Activated naive CD4-positive, alpha-beta T cell treated with anti-CD3 and anti-CD28 coated beads, Interleukin-2, amount 50 U/mL, for 24 hours (primary cell): Measurements from ENCODE around the gene GCNT1.

ENCODE experiments used
- H3K27ac Mint-ChIP-seq: one replicate; pipeline ENCODE4 v1.8.0; 2021; ENCODE audit warnings: mild to moderate bottlenecking, mixed read lengths
- H3K27me3 Mint-ChIP-seq: one replicate; pipeline ENCODE4 v1.8.0; 2021; ENCODE audit warnings: mixed read lengths
- H3K36me3 Mint-ChIP-seq: one replicate; pipeline ENCODE4 v1.8.0; 2021; ENCODE audit warnings: mixed read lengths
- H3K4me1 Mint-ChIP-seq: one replicate; pipeline ENCODE4 v1.8.0; 2021; ENCODE audit warnings: mixed read lengths
- H3K4me3 Mint-ChIP-seq: one replicate; pipeline ENCODE4 v1.8.0; 2021; ENCODE audit warnings: mild to moderate bottlenecking, mixed read lengths
- H3K9me3 Mint-ChIP-seq: one replicate; pipeline ENCODE4 v1.8.0; 2021; ENCODE audit warnings: mixed read lengths

Gene GCNT1

DNA sequence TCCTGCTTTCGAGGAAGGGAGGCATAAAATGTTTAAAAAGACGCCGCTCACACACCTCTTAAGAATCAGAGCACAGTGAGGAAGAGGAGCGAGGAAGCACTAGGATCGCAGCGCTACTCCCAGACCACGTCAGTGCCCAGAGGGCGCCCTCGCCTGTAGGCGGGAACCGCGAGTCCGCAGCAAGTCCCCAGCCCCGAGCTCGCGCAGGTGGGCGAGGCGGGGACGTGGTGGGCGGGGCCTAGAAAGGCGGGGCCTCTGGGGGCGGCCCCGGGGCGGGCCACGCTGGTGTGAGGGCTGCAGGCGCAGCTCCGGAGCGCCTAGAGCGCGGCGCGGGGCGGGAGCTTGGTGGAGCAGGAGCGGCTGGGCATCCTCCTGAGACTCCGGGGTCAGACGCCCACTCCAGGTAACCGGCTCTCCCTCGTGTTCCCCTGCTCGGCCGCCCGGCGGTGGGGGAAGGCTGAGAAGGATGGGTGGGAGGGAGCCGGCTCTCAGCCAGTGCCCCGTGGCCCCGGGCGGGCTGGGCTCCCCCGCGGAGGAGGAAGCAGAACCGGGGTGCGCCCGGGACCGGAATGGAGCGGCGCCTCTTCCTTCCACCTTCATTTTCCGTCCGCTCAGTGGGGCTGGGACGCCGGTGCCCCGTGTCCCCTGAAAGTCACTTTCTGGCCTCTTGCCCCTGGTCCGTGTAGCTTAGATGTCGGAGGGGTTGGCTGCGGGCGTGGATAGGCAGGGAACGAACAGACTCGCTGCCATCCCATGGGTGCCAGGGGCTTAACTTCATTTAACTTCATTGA lies at the start of gene GCNT1:
TSS of gene GCNT1 (plus strand) at position 280 of the 791 bp plus-strand sequence. CDS start 43,200 bp downstream, outside the sequence.
- H3K9me3 Mint-ChIP-seq: no peaks in the 10 kb centered on the region
- peak within 1 kb of the TSS; percentile 80 for H3K27ac Mint-ChIP-seq
- peak within 1 kb of the TSS; percentile 96 for H3K4me3 Mint-ChIP-seq
- peaks cover 20% of the 10 kb centered on the region for H3K4me1 Mint-ChIP-seq
- peaks cover 2% of the 10 kb centered on the region for H3K36me3 Mint-ChIP-seq
- H3K27me3 Mint-ChIP-seq: no peaks in the 10 kb centered on the region

GRCh38 chr9:76412638-76413037 lies 46.3 kb upstream of the GCNT1 start:
- Mint-ChIP-seq H3K9me3 (peaks cover 11% of the 10 kb centered on the region), H3K27ac (no peak overlapping the region), H3K4me3 (no peak overlapping the region), H3K4me1 (peaks cover 5% of the 10 kb centered on the region), H3K36me3 (peaks cover 7% of the 10 kb centered on the region), H3K27me3 (no peaks in the 10 kb centered on the region)

DNA sequence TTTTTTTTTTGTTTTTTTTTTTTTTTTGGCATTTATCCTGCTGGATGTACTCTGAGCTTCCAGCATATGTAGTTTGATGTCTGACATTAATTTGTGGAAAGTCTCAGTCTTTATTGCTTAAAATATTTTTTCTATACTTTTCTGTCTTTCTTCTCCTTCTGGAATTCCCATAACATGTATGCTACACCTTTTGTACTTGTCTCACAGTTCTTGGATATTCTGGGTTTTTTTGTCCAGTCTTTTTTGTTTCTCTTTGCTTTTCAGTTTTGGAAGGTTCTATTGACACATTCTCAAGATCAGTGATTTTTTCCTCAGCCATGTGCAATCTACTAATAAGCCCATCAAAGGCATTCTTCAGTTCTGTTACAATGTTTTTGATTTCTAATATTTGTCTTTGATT lies 45.3 kb upstream of the GCNT1 start:
- Mint-ChIP-seq H3K27ac (no peak overlapping the region), H3K27me3 (no peaks in the 10 kb centered on the region), H3K9me3 (peaks cover 11% of the 10 kb centered on the region), H3K4me1 (peaks cover 5% of the 10 kb centered on the region), H3K36me3 (peaks cover 7% of the 10 kb centered on the region), H3K4me3 (no peak overlapping the region)

- Mint-ChIP-seq H3K36me3 (peaks cover 7% of the 10 kb centered on the region), H3K27me3 (no peaks in the 10 kb centered on the region), H3K27ac (no peak overlapping the region), H3K4me1 (peaks cover 5% of the 10 kb centered on the region), H3K9me3 (peaks cover 11% of the 10 kb centered on the region), H3K4me3 (no peak overlapping the region)
These were observed 44.3 kb upstream of the GCNT1 start for GRCh38 chr9:76414661-76415060.

- peaks cover 11% of the 10 kb centered on the region for H3K9me3 Mint-ChIP-seq
- H3K4me3 Mint-ChIP-seq: no peak overlapping the region
These were observed 43.8 kb upstream of the GCNT1 start for GRCh38 chr9:76415154-76415553.

DNA sequence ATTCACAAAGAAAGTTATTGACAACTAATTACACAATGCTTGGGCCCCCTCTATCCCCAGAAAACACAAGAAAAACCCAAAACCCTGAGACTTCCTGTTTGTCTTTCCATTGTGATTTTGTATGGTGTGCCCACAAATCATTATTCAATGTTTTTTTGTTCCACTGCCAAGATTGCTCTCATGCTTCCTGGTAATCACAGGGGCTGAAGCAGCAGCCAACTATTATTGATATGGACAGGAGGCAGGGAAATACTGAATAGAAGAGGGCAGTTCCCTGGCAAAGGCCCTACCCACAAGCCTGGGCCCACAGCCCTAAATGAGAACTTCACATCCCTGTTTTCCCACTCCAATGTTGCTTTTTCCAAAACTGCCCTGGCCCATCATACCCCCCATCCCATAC lies 43.3 kb upstream of the GCNT1 start:
- H3K36me3 Mint-ChIP-seq: peaks cover 7% of the 10 kb centered on the region
- no peak overlapping the region for H3K4me3 Mint-ChIP-seq
- no peak overlapping the region for H3K27ac Mint-ChIP-seq
- peaks cover 5% of the 10 kb centered on the region for H3K4me1 Mint-ChIP-seq
- peaks cover 11% of the 10 kb centered on the region for H3K9me3 Mint-ChIP-seq
- H3K27me3 Mint-ChIP-seq: no peaks in the 10 kb centered on the region

More at GRCh38 chr9:76415154-76415553, 43.8 kb upstream of the GCNT1 start:
- peaks cover 5% of the 10 kb centered on the region for H3K4me1 Mint-ChIP-seq
- no peaks in the 10 kb centered on the region for H3K27me3 Mint-ChIP-seq
- H3K36me3 Mint-ChIP-seq: peaks cover 7% of the 10 kb centered on the region
- H3K27ac Mint-ChIP-seq: no peak overlapping the region

GRCh38 chr9:76417394-76417793 lies 41.6 kb upstream of the GCNT1 start:
- H3K4me1 Mint-ChIP-seq: peaks cover 5% of the 10 kb centered on the region
- H3K4me3 Mint-ChIP-seq: no peak overlapping the region
- H3K36me3 Mint-ChIP-seq: peaks cover 7% of the 10 kb centered on the region
- H3K9me3 Mint-ChIP-seq: peaks cover 11% of the 10 kb centered on the region
- H3K27ac Mint-ChIP-seq: no peak overlapping the region
- no peaks in the 10 kb centered on the region for H3K27me3 Mint-ChIP-seq

GRCh38 chr9:76419782-76420380 lies 39.1 kb upstream of the GCNT1 start:
- Mint-ChIP-seq H3K27ac (no peak overlapping the region), H3K4me1 (peaks cover 9% of the 10 kb centered on the region), H3K27me3 (no peaks in the 10 kb centered on the region), H3K36me3 (no peaks in the 10 kb centered on the region), H3K4me3 (no peak overlapping the region), H3K9me3 (no peaks in the 10 kb centered on the region)

GRCh38 chr9:76423216-76424177 lies 35.5 kb upstream of the GCNT1 start:
- no peaks in the 10 kb centered on the region for H3K27me3 Mint-ChIP-seq
- no peak overlapping the region for H3K4me3 Mint-ChIP-seq
- peaks cover 5% of the 10 kb centered on the region for H3K4me1 Mint-ChIP-seq
- H3K36me3 Mint-ChIP-seq: no peaks in the 10 kb centered on the region
- H3K9me3 Mint-ChIP-seq: no peaks in the 10 kb centered on the region
- H3K27ac Mint-ChIP-seq: no peak overlapping the region

DNA sequence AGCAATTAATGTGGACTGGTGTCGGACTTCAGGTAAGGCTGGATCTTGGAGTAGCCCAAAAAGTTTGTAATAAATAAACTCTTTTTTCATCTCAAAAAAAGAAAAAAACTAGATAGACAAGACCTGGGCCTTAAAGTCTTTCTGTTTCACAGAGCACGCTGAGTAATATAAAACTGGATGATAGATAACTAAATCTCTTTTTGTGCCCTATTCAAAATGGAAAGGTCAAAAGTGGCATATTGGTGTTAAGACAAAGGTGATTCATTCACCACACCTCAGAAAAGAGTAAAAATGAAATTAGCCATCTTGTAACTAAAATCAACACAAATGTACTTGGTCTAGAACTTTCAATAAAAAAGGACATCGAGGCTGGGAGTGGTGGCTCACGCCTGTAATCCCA lies 34.5 kb upstream of the GCNT1 start:
- peaks cover 5% of the 10 kb centered on the region for H3K4me1 Mint-ChIP-seq
- no peaks in the 10 kb centered on the region for H3K36me3 Mint-ChIP-seq
- H3K27ac Mint-ChIP-seq: no peak overlapping the region
- H3K27me3 Mint-ChIP-seq: no peaks in the 10 kb centered on the region
- no peaks in the 10 kb centered on the region for H3K9me3 Mint-ChIP-seq
- no peak overlapping the region for H3K4me3 Mint-ChIP-seq

DNA sequence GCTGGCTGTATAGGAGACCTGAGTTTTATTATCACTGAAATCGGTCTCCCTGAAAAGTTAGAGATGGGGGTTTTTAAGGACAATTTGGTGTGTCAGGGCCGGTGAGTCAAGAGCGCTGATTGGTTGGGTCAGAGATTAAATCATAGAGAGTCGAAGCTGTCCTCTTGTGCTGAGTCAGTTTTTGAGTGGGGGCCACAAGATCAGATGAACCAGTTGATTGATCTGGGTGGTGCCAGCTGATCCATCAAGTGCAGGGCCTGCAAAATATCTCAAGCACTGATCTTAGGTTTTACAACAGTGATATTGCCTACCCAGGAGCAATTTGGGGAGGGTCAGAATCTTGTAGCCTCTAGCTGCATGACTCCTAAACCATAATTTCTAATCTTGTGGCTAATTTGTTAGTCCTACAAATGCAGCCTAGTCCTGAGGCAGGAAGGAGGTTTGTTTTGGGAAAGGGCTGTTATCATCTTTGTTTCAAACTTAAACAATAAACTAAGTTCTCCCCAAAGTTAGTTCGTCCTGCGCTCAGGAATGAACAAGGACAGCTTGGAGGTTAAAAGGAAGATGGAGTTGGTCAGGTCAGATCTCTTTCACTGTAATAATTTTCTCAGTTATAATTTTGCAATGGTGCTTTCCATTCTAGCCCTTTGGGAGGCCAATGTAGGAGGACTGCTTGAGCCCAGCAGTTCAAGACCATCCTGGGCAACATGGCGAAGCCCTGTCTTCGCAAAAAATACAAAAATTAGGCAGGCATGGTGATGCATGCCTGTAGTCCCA lies 33.1 kb upstream of the GCNT1 start:
- Mint-ChIP-seq H3K27me3 (no peaks in the 10 kb centered on the region), H3K27ac (no peak overlapping the region), H3K4me1 (peaks cover 5% of the 10 kb centered on the region)

DNA sequence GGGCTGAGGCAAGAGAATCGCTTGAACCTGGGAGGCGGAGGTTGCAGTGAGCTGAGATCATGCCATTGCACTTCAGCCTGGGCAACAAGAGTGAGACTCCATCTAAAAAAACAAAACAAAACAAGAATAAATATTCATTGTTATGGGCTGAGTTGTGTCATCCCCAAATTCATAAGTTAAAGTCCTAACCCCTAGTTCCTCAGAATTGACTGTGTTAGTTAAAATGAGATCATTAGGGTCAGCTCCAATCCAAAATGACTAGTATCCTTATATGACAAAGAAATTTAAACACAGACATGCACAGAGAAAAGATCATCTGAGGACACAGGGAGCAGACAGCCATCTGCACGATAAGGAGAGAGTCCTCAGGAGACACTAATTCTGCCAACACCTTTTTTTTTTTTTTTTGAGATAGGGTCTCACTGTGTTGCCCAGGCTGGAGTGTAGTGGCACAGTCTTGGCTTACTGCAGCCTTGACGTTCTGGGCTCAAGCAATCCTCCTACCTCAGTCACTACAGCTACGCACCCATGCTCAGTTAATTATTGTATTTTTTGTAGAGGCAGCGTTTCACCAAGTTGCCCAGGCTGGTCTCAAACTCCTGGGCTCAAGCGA lies 32.1 kb upstream of the GCNT1 start:
- peaks cover 5% of the 10 kb centered on the region for H3K4me1 Mint-ChIP-seq
- no peak overlapping the region for H3K27ac Mint-ChIP-seq
- H3K36me3 Mint-ChIP-seq: no peaks in the 10 kb centered on the region
- H3K27me3 Mint-ChIP-seq: no peaks in the 10 kb centered on the region
- no peaks in the 10 kb centered on the region for H3K9me3 Mint-ChIP-seq
- no peak overlapping the region for H3K4me3 Mint-ChIP-seq

More for the DNA sequence above, 33.1 kb upstream of the GCNT1 start:
- no peaks in the 10 kb centered on the region for H3K9me3 Mint-ChIP-seq
- no peaks in the 10 kb centered on the region for H3K36me3 Mint-ChIP-seq
- H3K4me3 Mint-ChIP-seq: no peak overlapping the region

GRCh38 chr9:76431601-76432000 lies 27.4 kb upstream of the GCNT1 start:
- Mint-ChIP-seq H3K27ac (no peak overlapping the region), H3K4me3 (no peak overlapping the region), H3K36me3 (no peaks in the 10 kb centered on the region), H3K27me3 (no peaks in the 10 kb centered on the region), H3K4me1 (no peaks in the 10 kb centered on the region), H3K9me3 (no peaks in the 10 kb centered on the region)

- H3K9me3 Mint-ChIP-seq: no peaks in the 10 kb centered on the region
- H3K4me3 Mint-ChIP-seq: no peak overlapping the region
- no peaks in the 10 kb centered on the region for H3K27me3 Mint-ChIP-seq
- H3K4me1 Mint-ChIP-seq: no peaks in the 10 kb centered on the region
- H3K36me3 Mint-ChIP-seq: no peaks in the 10 kb centered on the region
- no peak overlapping the region for H3K27ac Mint-ChIP-seq
These were observed 25.6 kb upstream of the GCNT1 start for GRCh38 chr9:76433406-76433805.

DNA sequence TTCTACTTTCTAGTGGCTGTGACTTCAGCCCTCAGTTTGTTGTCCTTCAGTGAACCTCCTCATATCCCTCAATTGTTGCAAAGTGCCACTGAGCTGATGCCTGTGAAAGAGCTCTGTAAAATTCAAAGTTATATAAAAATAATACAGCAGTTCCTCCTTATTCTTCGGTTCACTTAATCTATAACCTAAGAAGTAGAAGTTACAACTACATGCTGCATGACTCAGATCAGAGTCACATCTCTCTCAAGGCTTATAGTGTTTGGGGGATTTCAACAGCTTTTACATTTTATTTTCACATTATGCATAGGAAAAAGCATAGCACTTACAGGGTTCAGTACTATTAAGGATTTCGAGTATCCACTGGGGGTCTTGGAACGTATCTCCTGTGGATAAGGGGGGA lies 25.1 kb upstream of the GCNT1 start:
- no peak overlapping the region for H3K4me3 Mint-ChIP-seq

More for the DNA sequence above, 25.1 kb upstream of the GCNT1 start:
- Mint-ChIP-seq H3K27me3 (no peaks in the 10 kb centered on the region), H3K36me3 (no peaks in the 10 kb centered on the region), H3K27ac (no peak overlapping the region), H3K4me1 (no peaks in the 10 kb centered on the region), H3K9me3 (no peaks in the 10 kb centered on the region)
